Esophagus squamous epithelium (tissue), 4 donors: ENCODE measurements around the gene ANK2.

ENCODE experiments used
- POLR2A ChIP-seq, 4 donors: fragments of 450-650 bp; IDR thresholded peaks; one replicate each; pipeline ENCODE4 v1.6.1; 2017; ENCODE audit warnings: antibody characterized with exemption in 4 of 4, mild to moderate bottlenecking in 4 of 4, moderate library complexity in 3 of 4
- TF ChIP-seq, protein P1 (sequence below), 6 experiments: fragments of 450-650 bp in 4 of 6; fragments of 200-600 bp in 2 of 6; sonication (generic) in 2 of 6; IDR thresholded peaks; one replicate each; pipeline ENCODE4 v1.5.1; 2016 to 2019; ENCODE audit warnings: antibody characterized with exemption in 6 of 6, mild to moderate bottlenecking in 4 of 6, moderate library complexity in 4 of 6

DNA sequence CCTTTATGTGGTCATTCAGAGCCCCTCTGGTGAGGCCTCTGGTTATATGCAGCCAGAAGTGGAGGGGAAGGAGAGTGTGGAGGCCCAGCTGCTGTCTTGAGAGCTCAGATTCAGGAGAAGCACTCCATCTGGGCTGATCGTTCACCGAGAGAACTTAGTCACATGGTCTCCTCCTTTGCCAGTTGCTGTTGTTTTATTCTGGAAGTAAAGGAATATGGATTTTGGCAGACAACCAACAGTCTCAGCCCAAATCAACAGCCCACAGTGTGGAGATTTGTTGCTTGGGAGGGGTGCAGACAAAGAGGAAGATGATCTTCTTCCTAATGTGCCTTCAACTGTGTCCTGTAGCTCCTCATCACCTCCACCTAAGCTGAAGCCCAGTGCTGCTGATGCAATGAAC is 355.4 kb downstream of the ANK2 start:
- TF ChIP-seq, protein P1, sequence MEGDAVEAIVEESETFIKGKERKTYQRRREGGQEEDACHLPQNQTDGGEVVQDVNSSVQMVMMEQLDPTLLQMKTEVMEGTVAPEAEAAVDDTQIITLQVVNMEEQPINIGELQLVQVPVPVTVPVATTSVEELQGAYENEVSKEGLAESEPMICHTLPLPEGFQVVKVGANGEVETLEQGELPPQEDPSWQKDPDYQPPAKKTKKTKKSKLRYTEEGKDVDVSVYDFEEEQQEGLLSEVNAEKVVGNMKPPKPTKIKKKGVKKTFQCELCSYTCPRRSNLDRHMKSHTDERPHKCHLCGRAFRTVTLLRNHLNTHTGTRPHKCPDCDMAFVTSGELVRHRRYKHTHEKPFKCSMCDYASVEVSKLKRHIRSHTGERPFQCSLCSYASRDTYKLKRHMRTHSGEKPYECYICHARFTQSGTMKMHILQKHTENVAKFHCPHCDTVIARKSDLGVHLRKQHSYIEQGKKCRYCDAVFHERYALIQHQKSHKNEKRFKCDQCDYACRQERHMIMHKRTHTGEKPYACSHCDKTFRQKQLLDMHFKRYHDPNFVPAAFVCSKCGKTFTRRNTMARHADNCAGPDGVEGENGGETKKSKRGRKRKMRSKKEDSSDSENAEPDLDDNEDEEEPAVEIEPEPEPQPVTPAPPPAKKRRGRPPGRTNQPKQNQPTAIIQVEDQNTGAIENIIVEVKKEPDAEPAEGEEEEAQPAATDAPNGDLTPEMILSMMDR (IDR thresholded peaks at IDR 0.05) = no peak
- no peak for TF ChIP-seq POLR2A (IDR thresholded peaks at IDR 0.05)
